ENCODE results near the gene GJB4. TPM values are rescaled to one million over a fixed set of nuclear protein-coding genes. Genes with fewer than 3 reads are reported as not detected.

GJB4 gene
- total RNA-seq, 4 donors from 2014 or later: not detected

DNA sequence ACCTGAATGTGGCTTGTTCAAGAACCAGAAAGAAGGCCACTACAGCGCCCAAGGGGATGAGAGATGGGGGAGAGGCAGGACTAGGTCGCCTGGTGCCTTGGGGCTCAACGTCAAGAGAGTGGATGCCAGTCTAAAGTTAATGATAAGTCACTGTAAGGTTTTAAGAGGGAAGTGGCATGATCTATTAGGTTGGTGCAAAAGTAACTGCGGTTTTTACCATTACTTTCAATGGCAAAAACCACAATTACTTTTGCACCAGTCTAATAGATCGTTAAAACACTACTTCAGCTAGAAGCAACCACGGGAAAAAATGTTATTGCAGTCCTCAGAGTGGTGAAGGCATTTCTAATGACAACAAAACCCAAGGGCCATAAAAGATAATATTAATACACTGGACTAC lies 18.8 kb downstream of the GJB4 start:
- Histone ChIP-seq H3K4me1 (peaks cover 3 to 15% of the 10 kb centered on the region in 2 donors), H3K27me3 (peaks cover 11% of the 10 kb centered on the region), H3K36me3 (no peaks in the 10 kb centered on the region), H3K9me3 (no peaks in the 10 kb centered on the region), H3K27ac (no peak overlapping the region), H3K4me3 (replicated peaks in 1 of 3) (no peak overlapping the region)
- no peak for DNase-seq
- WGBS, 2 donors: 65 to 75% methylated on average over 6 of the region's 6 CpGs
- no peak for TF ChIP-seq POLR2A (IDR thresholded peaks at IDR 0.05)
- TF ChIP-seq, protein P1, sequence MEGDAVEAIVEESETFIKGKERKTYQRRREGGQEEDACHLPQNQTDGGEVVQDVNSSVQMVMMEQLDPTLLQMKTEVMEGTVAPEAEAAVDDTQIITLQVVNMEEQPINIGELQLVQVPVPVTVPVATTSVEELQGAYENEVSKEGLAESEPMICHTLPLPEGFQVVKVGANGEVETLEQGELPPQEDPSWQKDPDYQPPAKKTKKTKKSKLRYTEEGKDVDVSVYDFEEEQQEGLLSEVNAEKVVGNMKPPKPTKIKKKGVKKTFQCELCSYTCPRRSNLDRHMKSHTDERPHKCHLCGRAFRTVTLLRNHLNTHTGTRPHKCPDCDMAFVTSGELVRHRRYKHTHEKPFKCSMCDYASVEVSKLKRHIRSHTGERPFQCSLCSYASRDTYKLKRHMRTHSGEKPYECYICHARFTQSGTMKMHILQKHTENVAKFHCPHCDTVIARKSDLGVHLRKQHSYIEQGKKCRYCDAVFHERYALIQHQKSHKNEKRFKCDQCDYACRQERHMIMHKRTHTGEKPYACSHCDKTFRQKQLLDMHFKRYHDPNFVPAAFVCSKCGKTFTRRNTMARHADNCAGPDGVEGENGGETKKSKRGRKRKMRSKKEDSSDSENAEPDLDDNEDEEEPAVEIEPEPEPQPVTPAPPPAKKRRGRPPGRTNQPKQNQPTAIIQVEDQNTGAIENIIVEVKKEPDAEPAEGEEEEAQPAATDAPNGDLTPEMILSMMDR (IDR thresholded peaks at IDR 0.05): no peak
- intact Hi-C loops (cut with DNase I): no loop called here

GRCh38 chr1:34779005-34779404 lies 19.5 kb downstream of the GJB4 start:
- WGBS, 2 donors: 90 to 93% methylated on average over 5 of the region's 5 CpGs
- no peak for DNase-seq
- Histone ChIP-seq H3K27ac (no peak overlapping the region), H3K4me1 (peaks cover 3 to 15% of the 10 kb centered on the region in 2 donors), H3K27me3 (peaks cover 11% of the 10 kb centered on the region), H3K4me3 (replicated peaks in 1 of 3) (no peak overlapping the region), H3K9me3 (no peaks in the 10 kb centered on the region), H3K36me3 (no peaks in the 10 kb centered on the region)
- no peak for TF ChIP-seq POLR2A (IDR thresholded peaks at IDR 0.05)
- TF ChIP-seq, protein P1 (IDR thresholded peaks at IDR 0.05): no peak
- intact Hi-C loops (cut with DNase I): no loop called here

DNA sequence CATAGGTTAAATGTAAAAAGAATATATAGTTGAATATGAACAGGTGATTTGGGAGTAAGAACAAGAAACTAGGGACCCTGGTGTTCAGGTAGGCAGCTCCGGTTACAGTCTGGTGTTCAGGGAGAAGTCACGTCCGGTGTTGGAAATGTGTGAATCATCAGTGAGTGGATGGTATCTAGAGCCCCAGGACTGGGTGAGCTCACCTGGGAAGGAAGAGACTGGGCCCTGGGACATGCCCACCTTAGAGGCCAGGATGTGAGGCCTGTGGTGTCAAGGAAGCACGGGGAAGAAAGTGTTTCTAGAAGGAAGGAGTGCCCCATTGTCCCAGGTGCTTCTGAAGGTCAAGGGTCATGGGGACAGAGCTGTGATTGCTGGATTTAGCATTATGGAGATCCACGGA lies 20.0 kb downstream of the GJB4 start:
- intact Hi-C loops (cut with DNase I): no loop called here
- H3K27me3 ChIP-seq: peaks cover 11% of the 10 kb centered on the region
- no peak overlapping the region for H3K4me3 ChIP-seq (replicated peaks in 1 of 3)
- WGBS, 2 donors: 75 to 83% methylated on average over 5 of the region's 5 CpGs
- peaks cover 3 to 15% of the 10 kb centered on the region in 2 donors for H3K4me1 ChIP-seq
- no peak overlapping the region for H3K27ac ChIP-seq
- no peak for DNase-seq
- no peaks in the 10 kb centered on the region for H3K9me3 ChIP-seq
- no peak for TF ChIP-seq POLR2A (IDR thresholded peaks at IDR 0.05)
- TF ChIP-seq, protein P1 (IDR thresholded peaks at IDR 0.05): no peak
- H3K36me3 ChIP-seq: no peaks in the 10 kb centered on the region

GRCh38 chr1:34779962-34780361 lies 20.4 kb downstream of the GJB4 start:
- peaks cover 3 to 15% of the 10 kb centered on the region in 2 donors for H3K4me1 ChIP-seq
- no peaks in the 10 kb centered on the region for H3K36me3 ChIP-seq
- intact Hi-C loops (cut with DNase I): no loop called here
- H3K4me3 ChIP-seq (replicated peaks in 1 of 3): no peak overlapping the region
- no peak for TF ChIP-seq POLR2A (IDR thresholded peaks at IDR 0.05)
- TF ChIP-seq, protein P1 (IDR thresholded peaks at IDR 0.05): no peak
- peaks cover 11% of the 10 kb centered on the region for H3K27me3 ChIP-seq
- H3K9me3 ChIP-seq: no peaks in the 10 kb centered on the region
- DNase-seq: no peak
- no peak overlapping the region for H3K27ac ChIP-seq
- 81 to 93% methylated on average over 5 of the region's 5 CpGs for WGBS, 2 donors

DNA sequence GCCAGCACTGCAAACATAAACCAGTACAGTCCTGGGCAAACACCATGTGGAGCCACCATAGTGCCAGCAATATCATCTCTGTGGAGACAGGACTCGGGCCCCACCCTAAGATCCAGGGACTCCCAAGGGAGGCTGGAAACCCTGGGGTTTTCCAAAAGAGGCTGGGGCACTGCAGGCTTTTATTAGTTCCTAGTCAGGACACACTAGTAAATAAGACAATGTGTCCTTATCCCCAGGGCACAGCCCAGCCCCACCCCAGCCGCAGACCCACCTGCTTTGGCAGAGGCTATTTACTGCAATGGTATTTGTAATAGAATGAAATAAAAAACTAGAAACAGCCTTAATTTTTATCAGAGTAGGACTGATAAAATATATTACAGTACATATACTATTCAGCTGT lies 21.0 kb downstream of the GJB4 start:
- WGBS, 2 donors: 90 to 94% methylated on average over 2 of the region's 2 CpGs

More for the DNA sequence above, 21.0 kb downstream of the GJB4 start:
- intact Hi-C loops (cut with DNase I): no loop called here
- DNase-seq: no peak
- H3K27ac ChIP-seq: no peak overlapping the region
- H3K4me1 ChIP-seq: peaks cover 3 to 15% of the 10 kb centered on the region in 2 donors
- H3K4me3 ChIP-seq (replicated peaks in 1 of 3): no peak overlapping the region
- peaks cover 11% of the 10 kb centered on the region for H3K27me3 ChIP-seq
- no peak for TF ChIP-seq POLR2A (IDR thresholded peaks at IDR 0.05)
- TF ChIP-seq, protein P1 (IDR thresholded peaks at IDR 0.05): no peak
- H3K9me3 ChIP-seq: no peaks in the 10 kb centered on the region
- no peaks in the 10 kb centered on the region for H3K36me3 ChIP-seq
